GM06990 (cell line): ENCODE data around the gene ZC3H12D.

ENCODE experiments used
- DNase-seq: peaks from one replicate; pipeline ENCODE4 v3.0.0-alpha.2; 2011; ENCODE audit not compliant: insufficient read length; ENCODE audit errors: extremely low read depth
- H3K27me3 ChIP-seq: replicated peaks from 2 replicates; pipeline ENCODE4 v1.6.0; 2011; ENCODE audit warnings: low read length; ENCODE audit not compliant: control insufficient read depth, insufficient read depth
- H3K36me3 ChIP-seq: 2 replicates; pipeline ENCODE4 v1.5.1; 2011; ENCODE audit warnings: low read length; ENCODE audit not compliant: control insufficient read depth, insufficient read depth
- H3K4me3 ChIP-seq: replicated peaks from 2 replicates; pipeline ENCODE4 v1.5.1; 2011; ENCODE audit warnings: low read depth, mild to moderate bottlenecking, control low read depth, low read length
- TF ChIP-seq, protein P1 (sequence below): IDR thresholded peaks from 2 replicates; pipeline ENCODE4 v1.5.1; 2011; ENCODE audit warnings: low read length, control low read depth, mild to moderate bottlenecking, inconsistent platforms; ENCODE audit not compliant: insufficient read depth, poor library complexity, severe bottlenecking

ZC3H12D gene

DNA sequence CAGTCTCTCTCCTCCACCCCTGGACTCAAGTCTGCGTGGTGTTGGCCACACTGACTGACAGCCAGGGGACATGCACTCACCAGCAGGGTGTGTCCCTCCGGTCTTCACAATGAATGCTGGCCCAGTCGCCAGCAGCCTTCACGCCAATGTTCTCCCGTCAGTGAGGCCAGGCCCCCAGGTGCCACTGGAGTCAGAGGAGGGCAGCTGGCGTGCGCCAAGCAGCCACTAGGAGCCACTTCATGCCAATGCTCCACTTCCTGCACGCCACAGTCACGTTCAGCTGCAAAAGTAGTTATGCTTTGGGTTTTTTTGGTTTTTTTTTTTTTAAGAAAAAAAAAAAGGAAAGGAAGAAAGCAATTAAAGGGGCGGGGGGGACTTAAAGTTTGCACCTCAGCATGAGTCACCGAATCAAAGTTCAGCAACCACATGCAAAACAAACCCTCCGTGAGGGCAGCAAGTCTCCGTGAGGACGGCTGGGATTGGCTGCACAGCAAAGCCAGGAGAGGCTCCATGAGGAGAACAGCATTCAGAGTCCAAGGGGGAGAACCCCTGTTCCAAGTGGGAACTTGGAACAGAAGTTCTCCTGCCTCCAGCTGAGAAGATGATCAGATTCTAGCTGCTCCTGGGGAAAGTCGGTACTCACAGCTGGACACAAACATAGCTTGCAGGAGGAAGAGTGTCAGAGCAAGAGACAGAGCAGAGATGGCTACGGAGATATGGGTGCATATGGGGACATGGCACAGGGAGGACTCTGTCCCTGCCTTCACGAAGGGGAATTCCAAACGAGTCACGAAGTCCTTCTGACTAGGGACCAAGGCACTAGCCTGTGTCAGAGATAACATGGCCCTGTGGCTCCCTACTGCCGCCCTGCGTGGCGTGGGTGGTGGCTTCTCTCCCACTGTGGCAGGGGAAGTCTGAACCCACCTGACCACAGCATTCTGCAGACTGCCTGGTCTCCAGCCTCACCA is at the start of gene ZC3H12D:
Gene ZC3H12D (minus strand): TSS at position 282 of the 968 bp plus-strand sequence. CDS start 10,471 bp downstream, outside the sequence.
- TF ChIP-seq, protein P1, sequence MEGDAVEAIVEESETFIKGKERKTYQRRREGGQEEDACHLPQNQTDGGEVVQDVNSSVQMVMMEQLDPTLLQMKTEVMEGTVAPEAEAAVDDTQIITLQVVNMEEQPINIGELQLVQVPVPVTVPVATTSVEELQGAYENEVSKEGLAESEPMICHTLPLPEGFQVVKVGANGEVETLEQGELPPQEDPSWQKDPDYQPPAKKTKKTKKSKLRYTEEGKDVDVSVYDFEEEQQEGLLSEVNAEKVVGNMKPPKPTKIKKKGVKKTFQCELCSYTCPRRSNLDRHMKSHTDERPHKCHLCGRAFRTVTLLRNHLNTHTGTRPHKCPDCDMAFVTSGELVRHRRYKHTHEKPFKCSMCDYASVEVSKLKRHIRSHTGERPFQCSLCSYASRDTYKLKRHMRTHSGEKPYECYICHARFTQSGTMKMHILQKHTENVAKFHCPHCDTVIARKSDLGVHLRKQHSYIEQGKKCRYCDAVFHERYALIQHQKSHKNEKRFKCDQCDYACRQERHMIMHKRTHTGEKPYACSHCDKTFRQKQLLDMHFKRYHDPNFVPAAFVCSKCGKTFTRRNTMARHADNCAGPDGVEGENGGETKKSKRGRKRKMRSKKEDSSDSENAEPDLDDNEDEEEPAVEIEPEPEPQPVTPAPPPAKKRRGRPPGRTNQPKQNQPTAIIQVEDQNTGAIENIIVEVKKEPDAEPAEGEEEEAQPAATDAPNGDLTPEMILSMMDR, result peak; percentile 71
- Histone ChIP-seq H3K27me3 (no peaks in the 10 kb centered on the region), H3K36me3 (no peaks in the 10 kb centered on the region), H3K4me3 (peak within 1 kb of the TSS; percentile 76)
- DNase-seq, result peak; percentile 83

DNA sequence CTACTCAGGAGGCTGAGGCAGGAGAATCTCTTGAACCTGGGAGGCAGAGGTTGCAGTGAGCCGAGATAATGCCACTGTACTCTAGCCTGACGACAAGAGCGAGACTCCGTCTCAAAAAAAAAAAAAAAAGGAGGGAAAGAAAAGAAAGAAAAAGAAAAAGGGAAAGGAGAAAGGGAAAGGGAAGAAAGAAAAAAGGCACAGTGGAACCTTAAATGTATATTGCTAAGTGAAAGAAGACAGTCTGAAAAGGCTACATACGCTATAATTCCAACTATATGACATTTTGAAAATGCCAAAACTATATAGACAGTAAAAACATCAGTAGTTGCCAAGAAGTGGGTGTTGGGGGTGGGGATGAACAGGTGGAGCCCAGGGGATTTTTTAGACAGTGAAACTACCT is 44.8 kb upstream of the ZC3H12D start:
- Histone ChIP-seq H3K27me3 (no peaks in the 10 kb centered on the region), H3K36me3 (peaks cover 6% of the 10 kb centered on the region), H3K4me3 (no peak overlapping the region)
- TF ChIP-seq, protein P1, result no peak
- no peak for DNase-seq

DNA sequence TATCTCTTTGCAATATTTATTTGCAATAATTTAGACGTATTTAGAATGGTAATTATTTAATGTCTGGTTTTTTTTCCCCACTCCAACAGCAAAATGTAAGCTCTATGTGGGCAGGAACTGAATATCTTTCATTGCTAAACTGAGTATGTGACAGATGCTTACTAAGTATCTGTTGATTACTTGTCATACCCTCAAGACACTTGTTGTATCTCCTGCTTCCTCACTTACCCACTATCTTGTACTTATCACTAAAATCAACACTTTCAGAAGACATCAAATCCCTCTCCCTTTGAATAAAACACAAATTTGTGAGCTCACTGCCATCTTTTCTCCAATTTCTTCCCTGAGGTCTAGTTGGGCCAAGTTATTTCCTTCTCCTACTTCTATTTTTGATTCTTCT is 30.7 kb upstream of the ZC3H12D start:
- peaks cover 3% of the 10 kb centered on the region; the same call in 1 of the 2 replicates for H3K36me3 ChIP-seq
- H3K4me3 ChIP-seq, result no peak overlapping the region
- DNase-seq, result no peak
- TF ChIP-seq, protein P1, result no peak
- no peaks in the 10 kb centered on the region for H3K27me3 ChIP-seq

DNA sequence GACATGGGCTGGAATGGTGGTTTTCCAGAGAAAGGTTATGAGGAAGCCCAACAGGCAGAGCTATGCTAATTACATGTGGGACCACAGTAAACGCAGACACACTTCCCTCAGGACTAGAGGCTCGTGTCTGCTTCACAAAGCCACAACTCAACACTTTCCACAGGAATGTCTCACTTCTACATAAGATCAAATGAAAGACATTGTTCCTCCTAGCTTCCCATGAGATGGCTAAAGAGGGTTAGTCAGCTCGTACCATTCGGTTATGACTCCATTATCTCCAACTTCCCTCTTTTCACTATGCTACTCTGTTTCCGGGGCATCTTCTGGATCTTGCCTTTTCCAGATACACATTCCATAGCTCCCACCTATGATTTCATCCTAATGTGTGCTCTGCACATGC is 29.1 kb upstream of the ZC3H12D start:
- H3K36me3 ChIP-seq, result peaks cover 3% of the 10 kb centered on the region; the same call in 1 of the 2 replicates
- no peak overlapping the region for H3K4me3 ChIP-seq
- H3K27me3 ChIP-seq, result no peaks in the 10 kb centered on the region
- no peak for DNase-seq
- TF ChIP-seq, protein P1, result no peak

DNA sequence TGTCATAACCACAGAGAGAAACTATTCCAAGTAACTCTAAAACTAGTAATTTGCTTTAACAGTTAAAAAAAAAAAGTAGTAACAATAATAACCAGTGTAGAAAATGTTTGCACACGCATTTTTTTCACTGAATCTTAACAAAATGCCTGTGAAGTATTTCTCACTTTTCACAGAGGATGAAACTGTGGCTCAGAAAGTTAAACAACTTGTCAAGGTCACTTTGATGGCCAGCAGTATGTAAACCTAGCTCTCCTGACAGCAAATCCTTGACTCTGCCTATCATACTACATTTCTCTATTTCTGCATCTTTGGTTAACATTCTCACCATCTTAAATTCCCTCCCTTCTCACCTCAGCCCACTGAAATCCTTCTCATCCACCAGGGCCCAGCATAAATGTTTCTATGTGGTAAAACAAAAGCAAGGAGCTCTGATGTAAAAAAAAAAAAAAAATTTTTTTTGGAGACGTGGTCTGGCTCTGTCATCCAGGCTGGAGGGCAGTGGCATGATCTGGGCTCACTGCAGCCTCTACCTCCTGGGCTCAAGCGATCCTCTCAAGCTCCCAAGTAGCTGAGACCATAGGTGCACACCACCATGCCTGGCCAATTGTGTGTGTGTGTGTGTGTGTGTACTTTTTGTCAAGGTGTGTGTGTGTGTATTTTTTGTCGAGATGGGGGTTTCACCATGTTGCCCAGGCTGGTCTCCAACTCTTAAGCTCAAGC is 26.1 kb upstream of the ZC3H12D start:
- DNase-seq, result no peak
- Histone ChIP-seq H3K36me3 (peaks cover 3% of the 10 kb centered on the region; the same call in 1 of the 2 replicates), H3K27me3 (no peaks in the 10 kb centered on the region), H3K4me3 (no peak overlapping the region)
- TF ChIP-seq, protein P1, result no peak
